KMS-11 (cell line): Measurements from ENCODE around the gene LHFPL2.

Experiments used
- H2AFZ ChIP-seq: fragments of 200-600 bp; sonication (generic); 2 replicates; pipeline ENCODE4 v1.6.1; 2016; ENCODE audit warnings: antibody characterized with exemption, mixed run types, low read depth
- H3K27ac ChIP-seq: fragments of 200-600 bp; sonication (generic); 2 replicates; pipeline ENCODE4 v1.6.1; 2016; ENCODE audit warnings: mild to moderate bottlenecking, mixed run types
- H3K27me3 ChIP-seq: fragments of 200-600 bp; sonication (generic); 2 replicates; pipeline ENCODE4 v1.6.1; 2017; ENCODE audit warnings: mild to moderate bottlenecking, low read depth, mixed run types, moderate library complexity; ENCODE audit not compliant: insufficient read depth
- H3K36me3 ChIP-seq: fragments of 200-600 bp; sonication (generic); 2 replicates; pipeline ENCODE4 v1.6.1; 2017; ENCODE audit warnings: mild to moderate bottlenecking, mixed run types; ENCODE audit not compliant: insufficient read depth
- H3K4me1 ChIP-seq: fragments of 200-600 bp; sonication (generic); 2 replicates; pipeline ENCODE4 v1.6.1; 2016; ENCODE audit warnings: mild to moderate bottlenecking, low read depth, mixed run types; ENCODE audit not compliant: poor library complexity, severe bottlenecking
- H3K4me2 ChIP-seq: fragments of 200-600 bp; sonication (generic); 2 replicates; pipeline ENCODE4 v1.7.0; 2016; ENCODE audit warnings: mild to moderate bottlenecking, mixed run types
- H3K4me3 ChIP-seq: fragments of 200-600 bp; sonication (generic); IDR thresholded peaks from 2 replicates; pipeline ENCODE4 v1.6.1; 2017; ENCODE audit warnings: low read depth, low read length, mixed read lengths; ENCODE audit not compliant: insufficient read depth
- H3K79me2 ChIP-seq: fragments of 200-600 bp; sonication (generic); 2 replicates; pipeline ENCODE4 v1.6.1; 2016; ENCODE audit warnings: low read depth, mixed run types; ENCODE audit not compliant: insufficient read depth
- H3K9ac ChIP-seq: fragments of 200-600 bp; sonication (generic); 2 replicates; pipeline ENCODE4 v1.6.1; 2016; ENCODE audit warnings: mild to moderate bottlenecking, mixed run types
- H4K20me1 ChIP-seq: fragments of 200-600 bp; sonication (generic); 2 replicates; pipeline ENCODE4 v1.6.1; 2016; ENCODE audit warnings: mild to moderate bottlenecking, mixed run types; ENCODE audit not compliant: insufficient read depth
- TF ChIP-seq, protein P1 (sequence below): fragments of 200-600 bp; sonication (generic); conservative IDR thresholded peaks from 2 replicates; pipeline ENCODE4 v1.6.1; 2017; ENCODE audit warnings: low read depth, mild to moderate bottlenecking, antibody characterized with exemption, low read length, moderate library complexity, mixed read lengths

LHFPL2 gene

DNA sequence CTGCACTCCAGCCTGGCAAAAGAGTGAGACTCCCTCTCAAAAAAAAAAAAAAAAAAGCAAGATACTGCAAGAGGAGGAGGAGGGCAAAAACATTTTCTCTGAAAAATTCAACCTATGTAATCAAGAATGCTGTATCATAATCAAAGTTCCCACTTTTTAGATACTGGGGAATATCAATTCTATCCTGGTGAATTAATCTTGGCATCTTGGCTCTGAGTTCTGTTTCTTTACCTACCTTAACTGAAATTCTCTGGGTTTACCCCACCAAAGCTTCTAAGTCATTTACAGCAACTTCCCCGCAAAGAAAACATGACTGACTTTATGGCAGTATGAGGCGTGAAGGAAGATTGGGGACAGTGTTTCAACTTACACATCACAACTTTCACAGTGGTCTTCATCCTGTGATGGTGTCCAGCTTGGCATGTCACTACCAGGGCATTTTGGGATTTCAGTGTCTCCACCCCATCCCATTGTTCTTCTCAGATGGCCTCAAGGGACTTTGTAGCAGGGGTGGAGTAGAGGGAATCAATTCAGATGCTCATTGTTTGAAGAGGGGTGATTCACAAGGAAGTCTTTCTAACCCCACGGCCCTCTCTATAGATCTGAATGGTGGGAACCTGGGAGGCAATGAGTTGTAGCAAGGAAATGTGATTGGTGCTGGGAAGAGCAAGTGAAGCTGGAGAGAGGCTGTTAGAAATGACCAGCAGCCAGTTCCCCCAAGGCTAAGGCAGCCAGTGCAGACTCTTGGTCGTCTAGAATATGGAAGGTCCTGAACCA, 157.7 kb downstream of the LHFPL2 start:
- Histone ChIP-seq H4K20me1 (no peaks in the 10 kb centered on the region), H3K27ac (no peak overlapping the region), H3K79me2 (no peaks in the 10 kb centered on the region), H3K4me3 (no peak overlapping the region), H3K27me3 (no peaks in the 10 kb centered on the region), H3K36me3 (no peaks in the 10 kb centered on the region), H3K4me1 (no peaks in the 10 kb centered on the region), H3K9ac (no peak overlapping the region), H2AFZ (no peak overlapping the region), H3K4me2 (no peak overlapping the region)
- TF ChIP-seq, protein P1, sequence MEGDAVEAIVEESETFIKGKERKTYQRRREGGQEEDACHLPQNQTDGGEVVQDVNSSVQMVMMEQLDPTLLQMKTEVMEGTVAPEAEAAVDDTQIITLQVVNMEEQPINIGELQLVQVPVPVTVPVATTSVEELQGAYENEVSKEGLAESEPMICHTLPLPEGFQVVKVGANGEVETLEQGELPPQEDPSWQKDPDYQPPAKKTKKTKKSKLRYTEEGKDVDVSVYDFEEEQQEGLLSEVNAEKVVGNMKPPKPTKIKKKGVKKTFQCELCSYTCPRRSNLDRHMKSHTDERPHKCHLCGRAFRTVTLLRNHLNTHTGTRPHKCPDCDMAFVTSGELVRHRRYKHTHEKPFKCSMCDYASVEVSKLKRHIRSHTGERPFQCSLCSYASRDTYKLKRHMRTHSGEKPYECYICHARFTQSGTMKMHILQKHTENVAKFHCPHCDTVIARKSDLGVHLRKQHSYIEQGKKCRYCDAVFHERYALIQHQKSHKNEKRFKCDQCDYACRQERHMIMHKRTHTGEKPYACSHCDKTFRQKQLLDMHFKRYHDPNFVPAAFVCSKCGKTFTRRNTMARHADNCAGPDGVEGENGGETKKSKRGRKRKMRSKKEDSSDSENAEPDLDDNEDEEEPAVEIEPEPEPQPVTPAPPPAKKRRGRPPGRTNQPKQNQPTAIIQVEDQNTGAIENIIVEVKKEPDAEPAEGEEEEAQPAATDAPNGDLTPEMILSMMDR, result no peak

DNA sequence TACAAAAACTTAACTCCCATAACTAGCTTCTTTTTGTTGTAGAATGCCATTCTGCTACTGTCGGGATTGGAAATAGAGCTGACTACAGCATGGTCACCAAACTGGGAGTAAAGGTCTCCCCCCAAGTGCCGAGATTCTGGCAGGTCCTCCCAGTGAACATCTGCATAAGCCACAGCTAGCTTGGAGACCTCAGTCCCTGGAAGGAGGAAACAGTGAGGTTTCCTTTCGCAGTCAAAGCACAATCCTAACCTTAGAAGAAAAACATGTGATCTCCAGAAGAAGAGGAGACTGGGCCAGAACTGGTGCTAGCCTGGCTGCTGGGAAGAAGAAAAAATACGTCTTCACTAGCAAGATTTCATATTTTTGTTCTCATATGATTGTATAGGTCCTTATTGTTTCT, 160.7 kb downstream of the LHFPL2 start:
- Histone ChIP-seq H3K27me3 (no peaks in the 10 kb centered on the region), H3K36me3 (no peaks in the 10 kb centered on the region), H3K79me2 (no peaks in the 10 kb centered on the region), H3K4me3 (no peak overlapping the region), H3K9ac (no peak overlapping the region), H3K4me2 (no peak overlapping the region), H4K20me1 (no peaks in the 10 kb centered on the region), H3K4me1 (peaks cover 9% of the 10 kb centered on the region), H3K27ac (no peak overlapping the region), H2AFZ (no peak overlapping the region)
- TF ChIP-seq, protein P1, result no peak

DNA sequence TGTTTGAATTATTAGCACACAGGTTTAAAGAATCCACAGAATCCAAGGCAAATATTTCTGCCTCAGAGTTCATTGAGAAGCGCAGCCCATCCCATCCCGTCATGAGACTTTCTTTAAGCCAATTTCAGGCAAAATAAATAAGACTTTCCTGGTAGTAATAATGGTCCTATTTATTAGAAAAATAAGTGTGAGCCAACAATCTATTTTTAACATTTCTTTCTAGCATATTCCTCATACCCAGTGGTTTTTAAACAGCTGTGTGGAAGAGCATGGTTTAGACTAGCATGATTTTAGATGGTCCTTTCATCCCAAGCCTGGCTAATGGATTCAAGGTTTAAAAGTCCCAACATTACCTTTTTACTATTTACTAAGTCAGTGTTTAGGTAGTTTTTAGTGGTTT, 162.4 kb downstream of the LHFPL2 start:
- Histone ChIP-seq H3K4me1 (peaks cover 9% of the 10 kb centered on the region), H3K27ac (no peak overlapping the region)

DNA sequence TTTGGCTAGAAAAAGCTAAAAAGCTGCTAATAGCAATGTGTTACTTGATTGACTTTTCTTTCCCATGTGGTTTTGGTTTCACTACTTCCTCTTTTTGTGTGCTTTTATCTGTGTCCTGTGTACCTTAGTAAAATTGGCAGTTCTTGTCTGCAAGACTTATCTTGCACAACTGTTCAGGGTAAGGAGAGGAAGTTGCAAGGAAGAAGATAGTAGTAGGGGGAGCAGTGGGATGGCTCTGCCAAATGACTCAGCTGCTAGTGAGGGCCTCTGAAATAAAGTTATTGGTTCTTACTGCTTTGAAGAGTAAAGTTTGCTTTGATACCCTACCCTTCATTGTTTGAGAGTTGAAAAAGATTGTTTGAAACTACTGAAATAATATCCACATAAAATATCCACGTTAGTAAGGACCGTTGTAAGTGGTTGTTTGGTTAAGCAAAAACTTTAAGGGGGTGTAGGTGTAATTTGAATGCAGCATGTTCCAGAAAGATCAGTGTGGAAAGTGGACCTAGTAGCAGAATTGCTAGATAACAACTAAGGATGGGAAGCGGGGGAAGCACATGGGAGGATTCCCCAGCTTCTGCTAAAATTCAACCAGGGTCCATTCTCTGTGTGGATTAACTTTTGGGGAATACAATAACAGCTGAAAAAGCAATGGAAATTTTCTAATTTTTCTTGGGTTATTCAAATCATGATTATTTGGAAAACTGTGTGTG, 164.6 kb downstream of the LHFPL2 start:
- no peak overlapping the region for H3K9ac ChIP-seq
- no peak overlapping the region for H3K27ac ChIP-seq
- H2AFZ ChIP-seq, result no peak overlapping the region
- no peak overlapping the region for H3K4me3 ChIP-seq
- H3K36me3 ChIP-seq, result no peaks in the 10 kb centered on the region
- H3K79me2 ChIP-seq, result no peaks in the 10 kb centered on the region
- H3K27me3 ChIP-seq, result no peaks in the 10 kb centered on the region
- H3K4me2 ChIP-seq, result no peak overlapping the region
- H4K20me1 ChIP-seq, result no peaks in the 10 kb centered on the region
- TF ChIP-seq, protein P1, result no peak
- peaks cover 9% of the 10 kb centered on the region for H3K4me1 ChIP-seq

More for the DNA sequence above, 162.4 kb downstream of the LHFPL2 start:
- Histone ChIP-seq H4K20me1 (no peaks in the 10 kb centered on the region), H3K79me2 (no peaks in the 10 kb centered on the region), H3K27me3 (no peaks in the 10 kb centered on the region), H3K9ac (no peak overlapping the region), H3K36me3 (no peaks in the 10 kb centered on the region), H3K4me2 (no peak overlapping the region), H3K4me3 (no peak overlapping the region), H2AFZ (no peak overlapping the region)
- TF ChIP-seq, protein P1, result no peak
